ENCODE measurements around the gene SHC4. TPM values are rescaled to one million over a fixed set of nuclear protein-coding genes. Genes with fewer than 3 reads are reported as not detected.

The SHC4 gene
- total and polyA plus RNA-seq, 2 of the 8 experiments (the other 6 are each of a cell fraction or from before 2014, with no cell fraction given) = 0.15 to 0.30 TPM

- TF ChIP-seq ATF3 (IDR thresholded peaks at IDR 0.05; ENCODE audit: insufficient read depth, low read depth, low read length) = no peak
- no peak for TF ChIP-seq TCF12 (IDR thresholded peaks at IDR 0.05; ENCODE audit: low read depth, low read length)
- TF ChIP-seq HDAC6 (IDR thresholded peaks at IDR 0.05; ENCODE audit: low read depth, low read length) = no peak
- TF ChIP-seq YY1 (IDR thresholded peaks at IDR 0.05; ENCODE audit: low read depth, low read length) = no peak
- no peak for TF ChIP-seq CHD1 (IDR thresholded peaks at IDR 0.05; ENCODE audit: low read depth, low read length)
- TF ChIP-seq POLR2A (IDR thresholded peaks at IDR 0.05; ENCODE audit: control extremely low read depth in 1 of 2, low read depth in 2 of 2, low read length in 2 of 2) = no peak
These were observed 47.9 kb downstream of the SHC4 start (continued) for GRCh38 chr15:48915861-48916260.
